ENCODE measurements around the gene HMX1. TPM values are rescaled to one million over a fixed set of nuclear protein-coding genes. Genes with fewer than 3 reads are reported as not detected.

HMX1 gene
- total and polyA plus RNA-seq, 10 of the 15 experiments (the other 5 are each of a cell fraction or from before 2014, with no cell fraction given) = not detected

GRCh38 chr4:8832113-8832915, 39.3 kb downstream of the HMX1 start (continued):
- no peak for TF ChIP-seq ATF7 (IDR thresholded peaks at IDR 0.05; ENCODE audit: low read depth)
- TF ChIP-seq ZNF687 (IDR thresholded peaks at IDR 0.05) = no peak
- no peak for TF ChIP-seq BRCA1 (IDR thresholded peaks at IDR 0.05; ENCODE audit: low read depth, low read length)
- no peak for TF ChIP-seq YBX1 (IDR thresholded peaks at IDR 0.05)
- no peak for TF ChIP-seq IKZF1 (conservative IDR thresholded peaks at IDR 0.05)

DNA sequence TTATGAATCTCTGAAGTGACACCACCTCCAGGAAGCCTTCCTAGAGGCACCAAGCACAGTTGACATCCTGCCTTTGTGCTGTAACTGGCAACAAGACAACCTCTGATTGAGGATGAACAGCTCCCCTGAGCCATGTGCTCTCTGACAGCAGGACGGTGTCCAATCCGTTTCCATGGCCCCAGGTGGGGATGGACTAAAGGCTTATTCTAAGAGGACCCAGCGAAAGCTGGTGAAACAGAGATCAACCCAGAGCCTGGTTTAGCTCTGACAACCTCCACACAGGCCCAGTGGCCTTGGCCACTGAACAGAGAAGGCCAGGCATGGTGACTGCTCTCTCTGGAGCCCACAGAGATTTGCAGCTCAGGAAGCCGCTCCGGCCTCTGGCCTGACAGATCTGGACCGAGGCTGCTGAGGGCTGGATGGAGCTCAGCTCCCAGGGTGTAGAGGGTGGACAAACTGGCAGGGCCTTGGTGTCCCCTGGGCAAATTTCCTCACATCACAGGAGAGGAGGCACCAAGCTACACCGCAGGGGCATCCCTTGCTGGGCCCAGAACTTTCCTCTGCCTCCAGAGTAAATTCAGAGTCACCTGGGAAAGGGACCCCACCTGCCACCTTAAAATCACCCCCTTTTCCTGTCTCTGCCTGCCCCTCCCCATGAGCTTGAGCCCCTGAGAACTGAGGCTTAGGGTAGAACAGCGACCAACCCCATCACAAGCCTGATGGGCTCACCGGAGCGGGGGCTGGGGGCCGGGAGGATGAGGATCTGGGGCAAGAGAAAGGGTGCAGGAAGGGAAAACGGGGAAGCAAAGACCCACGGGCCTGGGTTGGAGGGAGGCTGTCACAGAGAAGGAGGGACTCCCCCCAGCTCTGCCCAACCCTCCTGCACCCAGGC, 40.2 kb downstream of the HMX1 start:
- TF ChIP-seq JUND (IDR thresholded peaks at IDR 0.05; ENCODE audit: low read depth, low read length) = no peak
- TF ChIP-seq EZH2 (IDR thresholded peaks at IDR 0.05; ENCODE audit: borderline replicate concordance, control insufficient read depth, low read depth, low read length) = no peak
- no peak for TF ChIP-seq IKZF2 (IDR thresholded peaks at IDR 0.05)
- TF ChIP-seq HDGF (IDR thresholded peaks at IDR 0.05) = no peak
- TF ChIP-seq NFYA (IDR thresholded peaks at IDR 0.05; ENCODE audit: borderline replicate concordance, low read depth, low read length) = no peak
- no peak for TF ChIP-seq MTA3 (IDR thresholded peaks at IDR 0.05; ENCODE audit: borderline replicate concordance, low read length)
- TF ChIP-seq SP1 (IDR thresholded peaks at IDR 0.05; ENCODE audit: low read depth, low read length) = no peak
- TF ChIP-seq NFYB (IDR thresholded peaks at IDR 0.05; ENCODE audit: insufficient read depth, low read depth, low read length) = no peak
- TF ChIP-seq ZNF207 (IDR thresholded peaks at IDR 0.05; ENCODE audit: borderline replicate concordance) = no peak
- no peak for TF ChIP-seq EGR1 (IDR thresholded peaks at IDR 0.05; ENCODE audit: borderline replicate concordance in 1 of 2, low read depth in 2 of 2, low read length in 2 of 2)
- no peak for TF ChIP-seq JUNB (IDR thresholded peaks at IDR 0.05)

More for the DNA sequence above, 40.2 kb downstream of the HMX1 start:
- BruUV-seq (replicated peaks) = no TSS peak
- Histone ChIP-seq H3K27me3 (replicated peaks in 1 of 2; ENCODE audit: control insufficient read depth in 2 of 2, insufficient read depth in 2 of 2, low read length in 1 of 2) (no peaks in the 10 kb centered on the region), H3K27ac (ENCODE audit: control insufficient read depth, insufficient read depth) (no peak overlapping the region), H3K4me1 (ENCODE audit: control insufficient read depth, insufficient read depth, low read length) (no peaks in the 10 kb centered on the region), H3K79me2 (ENCODE audit: control insufficient read depth, insufficient read depth, low read length) (no peaks in the 10 kb centered on the region), H3K36me3 (ENCODE audit: control insufficient read depth in 2 of 2, insufficient read depth in 2 of 2, low read length in 1 of 2) (no peaks in the 10 kb centered on the region), H3K4me2 (ENCODE audit: control insufficient read depth, insufficient read depth) (no peak overlapping the region), H3K9ac (ENCODE audit: control insufficient read depth, insufficient read depth, low read length) (no peak overlapping the region), H3K4me3 (no peak overlapping the region), H4K20me1 (ENCODE audit: control insufficient read depth, insufficient read depth) (no peaks in the 10 kb centered on the region), H3K9me3 (replicated peaks; ENCODE audit: control insufficient read depth, insufficient read depth, low read length) (no peaks in the 10 kb centered on the region; the same call in 2 of the 3 replicates), H2AFZ (ENCODE audit: control insufficient read depth, low read depth, low read length) (no peak overlapping the region)
- ATAC-seq = no peak
- WGBS (ENCODE audit: insufficient coverage, insufficient replicate concordance, low lambda C conversion rate, missing lambda C conversion rate) = 45% methylated on average over 11 of the region's 13 CpGs
- no peak for FAIRE-seq
- in situ Hi-C loops (cut with MboI) (no loop called here), intact Hi-C loops (cut with micrococcal nuclease; ENCODE audit: unreplicated experiment) (no loop called here)
- ChIA-PET SMC1A (ENCODE audit: uncharacterized antibody, unreplicated experiment) (no interaction called here), RAD21 (ENCODE audit: unreplicated experiment) (no interaction called here), CTCF (no interaction called here), POLR2A (no interaction called here)
- no peak for DNase-seq (ENCODE audit: low read depth, low spot score)
